Osteocyte (in vitro differentiated cells): ENCODE measurements around the gene CCDC148. TPM values are rescaled to one million over a fixed set of nuclear protein-coding genes. Genes with fewer than 3 reads are reported as not detected.
A peak's percentile ranks its signal among the peaks of the same experiment; 100 is the strongest.

Experiments
- DNase-seq: peaks from one replicate; pipeline ENCODE4 v3.0.0; 2021; ENCODE audit warnings: mixed read lengths; ENCODE audit not compliant: unreplicated experiment; ENCODE audit errors: extremely low spot score
- H3K27ac Mint-ChIP-seq: one replicate; pipeline ENCODE4 v1.8.0; 2021; ENCODE audit warnings: mild to moderate bottlenecking, mixed read lengths; ENCODE audit not compliant: unreplicated experiment
- H3K27me3 Mint-ChIP-seq: one replicate; pipeline ENCODE4 v1.8.0; 2021; ENCODE audit warnings: mixed read lengths; ENCODE audit not compliant: unreplicated experiment
- H3K36me3 Mint-ChIP-seq: one replicate; pipeline ENCODE4 v1.8.0; 2021; ENCODE audit warnings: mixed read lengths; ENCODE audit not compliant: unreplicated experiment
- H3K4me1 Mint-ChIP-seq: one replicate; pipeline ENCODE4 v1.8.0; 2021; ENCODE audit warnings: mixed read lengths; ENCODE audit not compliant: unreplicated experiment
- H3K4me3 Mint-ChIP-seq: one replicate; pipeline ENCODE4 v1.8.0; 2021; ENCODE audit warnings: mild to moderate bottlenecking, moderate library complexity, mixed read lengths; ENCODE audit not compliant: unreplicated experiment
- H3K9me3 Mint-ChIP-seq: one replicate; pipeline ENCODE4 v1.8.0; 2021; ENCODE audit warnings: mixed read lengths; ENCODE audit not compliant: unreplicated experiment
- total RNA-seq: library from RNA; stranded (reverse); gene quantifications from 2 replicates; pipeline ENCODE4 v1.2.1, GENCODE V29; 2021
- TF ChIP-seq, protein P1 (sequence below): fragments of 200-600 bp; sonication (generic); IDR thresholded peaks from 2 replicates; pipeline ENCODE4 v1.5.0; 2021; ENCODE audit warnings: antibody characterized with exemption, mild to moderate bottlenecking, moderate library complexity

CCDC148 gene
- total RNA-seq, 1 donor from 2014 or later: 2.8 TPM

DNA sequence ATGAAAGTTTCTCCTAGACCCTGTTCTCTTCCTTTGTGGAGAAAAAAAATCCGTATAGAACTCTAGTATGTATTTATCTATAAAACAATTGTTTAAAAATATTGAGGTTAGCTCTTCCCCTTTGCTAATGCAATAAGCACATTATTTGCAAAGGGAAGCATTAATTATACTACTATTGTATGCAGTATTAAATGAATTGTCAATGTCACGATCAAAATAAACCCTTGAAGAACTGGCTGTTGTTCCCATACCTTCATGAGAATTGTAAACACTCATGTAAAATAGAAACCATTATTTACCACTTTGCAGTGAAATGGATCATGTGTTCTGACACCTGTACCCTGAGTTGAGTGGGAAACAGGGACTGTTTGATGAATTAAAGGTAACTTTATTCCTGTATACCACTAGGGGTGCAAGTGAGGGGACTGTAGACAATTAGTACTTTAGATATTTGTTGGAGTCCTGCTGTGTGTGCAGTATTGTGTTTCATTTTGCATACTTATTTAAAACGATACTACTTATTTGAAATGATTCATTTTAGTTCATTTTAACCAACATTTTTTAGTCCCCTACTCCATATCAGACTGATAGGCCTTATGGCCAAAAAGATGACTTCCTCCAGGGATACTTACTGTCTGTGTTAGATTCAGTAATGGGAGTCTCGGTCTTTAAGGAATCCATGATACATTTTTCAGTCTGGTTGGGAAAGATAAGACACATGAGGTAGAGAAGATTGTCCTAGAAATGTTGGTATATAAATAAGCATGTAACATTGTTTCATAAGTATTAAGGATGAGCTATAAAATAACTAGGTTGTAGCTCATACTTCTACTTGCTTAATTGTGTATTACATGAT lies 8.1 kb upstream of the CCDC148 start:
- no peaks in the 10 kb centered on the region for H3K9me3 Mint-ChIP-seq
- no peak overlapping the region for H3K4me3 Mint-ChIP-seq
- peaks cover 45% of the 10 kb centered on the region for H3K4me1 Mint-ChIP-seq
- DNase-seq: no peak
- H3K36me3 Mint-ChIP-seq: peaks cover 6% of the 10 kb centered on the region
- TF ChIP-seq, protein P1, sequence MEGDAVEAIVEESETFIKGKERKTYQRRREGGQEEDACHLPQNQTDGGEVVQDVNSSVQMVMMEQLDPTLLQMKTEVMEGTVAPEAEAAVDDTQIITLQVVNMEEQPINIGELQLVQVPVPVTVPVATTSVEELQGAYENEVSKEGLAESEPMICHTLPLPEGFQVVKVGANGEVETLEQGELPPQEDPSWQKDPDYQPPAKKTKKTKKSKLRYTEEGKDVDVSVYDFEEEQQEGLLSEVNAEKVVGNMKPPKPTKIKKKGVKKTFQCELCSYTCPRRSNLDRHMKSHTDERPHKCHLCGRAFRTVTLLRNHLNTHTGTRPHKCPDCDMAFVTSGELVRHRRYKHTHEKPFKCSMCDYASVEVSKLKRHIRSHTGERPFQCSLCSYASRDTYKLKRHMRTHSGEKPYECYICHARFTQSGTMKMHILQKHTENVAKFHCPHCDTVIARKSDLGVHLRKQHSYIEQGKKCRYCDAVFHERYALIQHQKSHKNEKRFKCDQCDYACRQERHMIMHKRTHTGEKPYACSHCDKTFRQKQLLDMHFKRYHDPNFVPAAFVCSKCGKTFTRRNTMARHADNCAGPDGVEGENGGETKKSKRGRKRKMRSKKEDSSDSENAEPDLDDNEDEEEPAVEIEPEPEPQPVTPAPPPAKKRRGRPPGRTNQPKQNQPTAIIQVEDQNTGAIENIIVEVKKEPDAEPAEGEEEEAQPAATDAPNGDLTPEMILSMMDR: peak; percentile 54
- no peaks in the 10 kb centered on the region for H3K27me3 Mint-ChIP-seq
- no peak overlapping the region for H3K27ac Mint-ChIP-seq

DNA sequence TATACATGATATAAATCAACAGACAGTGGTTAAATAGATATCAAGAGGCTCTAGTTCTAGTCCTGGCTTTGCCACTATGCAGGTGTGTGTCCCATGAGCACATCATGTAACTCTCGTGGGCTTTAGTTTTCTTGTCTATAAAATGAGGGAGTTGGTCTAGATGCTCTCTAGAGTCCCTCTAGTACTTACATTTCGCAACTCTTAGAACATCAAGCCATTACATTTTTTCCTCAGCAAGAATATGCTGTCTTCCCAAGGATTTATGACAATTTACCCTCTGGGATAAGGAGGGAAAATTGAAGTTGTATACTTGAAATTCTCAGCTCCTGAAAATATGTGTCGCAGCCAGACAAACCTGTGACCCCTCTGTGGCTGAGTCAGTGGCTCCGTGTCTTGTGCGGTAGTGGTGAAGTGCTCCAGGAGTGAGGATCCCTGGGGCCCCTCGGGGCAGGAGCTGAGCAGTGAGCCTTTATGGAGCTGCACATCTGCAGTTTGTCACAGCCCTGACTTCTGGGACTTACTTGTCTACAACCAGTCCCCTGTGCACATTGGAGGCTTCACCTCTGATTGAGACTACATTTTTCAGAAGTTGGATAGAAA lies 7.0 kb upstream of the CCDC148 start:
- Mint-ChIP-seq H3K4me1 (peaks cover 50% of the 10 kb centered on the region), H3K9me3 (no peaks in the 10 kb centered on the region), H3K4me3 (no peak overlapping the region), H3K27me3 (no peaks in the 10 kb centered on the region), H3K27ac (no peak overlapping the region), H3K36me3 (peaks cover 3% of the 10 kb centered on the region)
- DNase-seq: no peak
- TF ChIP-seq, protein P1: no peak

DNA sequence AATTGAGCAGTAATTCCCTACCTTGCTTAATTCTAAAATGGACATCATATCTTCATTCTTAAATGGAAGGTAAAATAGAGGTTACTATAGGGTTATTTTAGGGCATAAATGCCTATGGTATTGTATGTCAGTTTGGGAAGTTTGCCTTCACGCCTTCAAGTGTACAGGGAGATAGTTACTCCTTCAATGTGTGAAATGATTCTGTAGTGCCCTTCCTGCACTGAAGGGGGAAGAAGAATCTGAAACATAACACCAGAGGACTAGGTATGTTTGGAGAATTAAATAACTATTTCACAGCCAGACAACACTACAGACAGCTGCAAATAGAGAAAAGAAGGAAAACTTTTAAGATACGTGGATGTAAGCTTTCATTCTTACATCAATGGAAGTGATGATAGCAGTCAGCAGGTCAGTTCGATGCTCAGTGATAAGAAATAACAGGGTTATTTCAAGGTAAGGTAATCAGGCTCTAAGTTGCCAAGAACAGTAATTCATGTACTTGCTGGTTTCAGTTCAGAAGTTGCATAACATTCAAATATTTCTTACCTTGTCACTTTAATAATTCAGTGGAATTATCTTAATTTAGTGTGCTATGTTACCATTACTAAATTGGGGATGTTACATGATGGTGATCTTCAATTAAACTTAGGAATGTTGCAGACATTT lies 4.2 kb upstream of the CCDC148 start:
- Mint-ChIP-seq H3K27ac (peak overlapping the region; percentile 6), H3K36me3 (no peaks in the 10 kb centered on the region), H3K4me1 (peaks cover 56% of the 10 kb centered on the region), H3K9me3 (no peaks in the 10 kb centered on the region), H3K27me3 (no peaks in the 10 kb centered on the region), H3K4me3 (peak overlapping the region; percentile 93)
- no peak for DNase-seq
- TF ChIP-seq, protein P1: peak; percentile 46

DNA sequence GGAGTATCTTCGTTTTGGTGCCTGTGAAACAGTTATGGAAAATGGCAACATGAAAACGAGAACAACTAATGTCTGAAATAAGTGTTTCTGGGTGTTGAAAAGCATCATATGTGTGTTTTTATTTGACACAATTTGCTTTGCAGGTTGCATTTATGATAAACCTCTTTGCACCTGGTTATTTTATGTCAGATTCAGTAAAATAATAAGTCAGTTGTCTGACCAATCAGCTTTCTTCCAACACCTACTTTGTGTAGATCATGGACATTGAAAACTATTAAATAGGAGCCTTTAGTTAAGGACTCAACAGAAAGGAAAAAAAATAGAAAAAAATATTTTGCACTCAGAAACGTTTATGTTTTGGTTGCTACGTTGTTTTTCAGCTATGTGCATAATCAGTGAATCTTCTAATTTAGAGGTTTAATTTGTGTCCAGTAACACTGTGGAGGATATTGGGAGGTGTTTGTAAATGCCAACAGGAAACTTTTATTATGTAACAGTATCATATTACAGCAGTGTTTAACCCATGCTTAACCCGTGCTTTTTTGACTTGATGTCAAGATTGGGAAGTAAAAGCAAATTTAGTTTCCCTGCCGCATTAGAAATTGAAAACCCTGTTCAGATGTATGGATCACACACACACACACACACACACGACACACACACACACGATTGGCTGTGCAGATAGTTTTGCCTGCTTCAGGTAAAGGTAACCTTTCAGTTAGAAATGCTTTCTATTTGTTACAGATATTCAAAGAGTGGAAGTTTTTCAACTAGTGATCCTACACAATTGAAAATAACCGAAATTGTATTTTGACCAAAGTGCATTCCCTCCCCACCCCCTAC lies 2.8 kb upstream of the CCDC148 start:
- no peaks in the 10 kb centered on the region for H3K27me3 Mint-ChIP-seq
- H3K27ac Mint-ChIP-seq: peak overlapping the region; percentile 82
- H3K4me3 Mint-ChIP-seq: peak overlapping the region; percentile 93
- no peak for DNase-seq
- TF ChIP-seq, protein P1: no peak
- H3K9me3 Mint-ChIP-seq: no peaks in the 10 kb centered on the region
- no peaks in the 10 kb centered on the region for H3K36me3 Mint-ChIP-seq
- H3K4me1 Mint-ChIP-seq: peaks cover 56% of the 10 kb centered on the region
